Left renal pelvis (tissue), 4 donors: ENCODE measurements around the gene UBXN10. TPM values are rescaled to one million over a fixed set of nuclear protein-coding genes. Genes with fewer than 3 reads are reported as not detected.

Experiments
- DNase-seq, 4 donors: peaks; one replicate each; pipeline ENCODE4 v3.0.0-alpha.2; 2013; ENCODE audit warnings: low read depth in 4 of 4, low spot score in 3 of 4
- polyA plus RNA-seq, 4 donors: library from polyadenylated mRNA; unstranded; fragments of 120-200 nt; gene quantifications; one replicate each; pipeline ENCODE4 v1.2.1, GENCODE V29; 2013; ENCODE audit not compliant: insufficient read length in 4 of 4

The UBXN10 gene
- polyA plus RNA-seq, 4 donors = 2.2 to 6.5 (median 5.7) TPM

- no peak for DNase-seq
Measured at GRCh38 chr1:20180844-20181207, 5.1 kb upstream of the UBXN10 start.

GRCh38 chr1:20182415-20182814 lies 3.5 kb upstream of the UBXN10 start:
- DNase-seq = no peak

- no peak for DNase-seq
Measured at GRCh38 chr1:20183035-20183434, 2.9 kb upstream of the UBXN10 start.

- no peak for DNase-seq
Measured at GRCh38 chr1:20183616-20184271, 2.2 kb upstream of the UBXN10 start.

GRCh38 chr1:20184481-20184900 lies 1.4 kb upstream of the UBXN10 start:
- no peak for DNase-seq

GRCh38 chr1:20184997-20185833 lies 681 bp upstream of the UBXN10 start:
- DNase-seq = no peak

- no peak for DNase-seq
Measured at GRCh38 chr1:20187103-20187812, 1.4 kb downstream of the UBXN10 start.

- no peak for DNase-seq
Measured at GRCh38 chr1:20187813-20188454, 2.0 kb downstream of the UBXN10 start.

GRCh38 chr1:20188455-20188817 lies 2.5 kb downstream of the UBXN10 start:
- no peak for DNase-seq

- no peak for DNase-seq
Measured at GRCh38 chr1:20189664-20190063, 3.8 kb downstream of the UBXN10 start.

- DNase-seq = no peak
Measured at GRCh38 chr1:20190256-20191160, 4.6 kb downstream of the UBXN10 start.

GRCh38 chr1:20191266-20191825 lies 5.5 kb downstream of the UBXN10 start:
- DNase-seq = no peak

GRCh38 chr1:20192364-20192763 lies 6.5 kb downstream of the UBXN10 start:
- no peak for DNase-seq

GRCh38 chr1:20192871-20193411 lies 7.0 kb downstream of the UBXN10 start:
- DNase-seq = no peak

GRCh38 chr1:20194224-20194623 lies 8.3 kb downstream of the UBXN10 start:
- no peak for DNase-seq

GRCh38 chr1:20194757-20195461 lies 9.0 kb downstream of the UBXN10 start:
- no peak for DNase-seq

GRCh38 chr1:20195462-20195780 lies 9.5 kb downstream of the UBXN10 start:
- no peak for DNase-seq

- DNase-seq = no peak
Measured at GRCh38 chr1:20197329-20197791, 11.5 kb downstream of the UBXN10 start.

- no peak for DNase-seq
Measured at GRCh38 chr1:20198296-20198695, 12.4 kb downstream of the UBXN10 start.
